Right kidney (tissue), 9 donors: ENCODE data around the gene SERINC2.

Source experiments
- DNase-seq: peaks from one replicate; pipeline ENCODE4 v3.0.0-alpha.2; 2016
- long read RNA-seq, 8 donors: transcript quantifications; one replicate each; lab custom pipeline, GENCODE V29; 2026

The SERINC2 gene
- long read RNA-seq, donor 1, transcript SERINC2-201 (10 exons, 1,997 nt): major isoform, 14 of 14 reads
- long read RNA-seq, donor 1, partial matches to known transcripts: 0 of 14 reads
- long read RNA-seq, donor 1, other reads (novel, unspliced or antisense): 0 of 14 reads
- long read RNA-seq, donor 2, transcript SERINC2-201 (10 exons, 1,997 nt): major isoform, 9 of 9 reads
- long read RNA-seq, donor 2, partial matches to known transcripts: 0 of 9 reads
- long read RNA-seq, donor 2, other reads (novel, unspliced or antisense): 0 of 9 reads
- long read RNA-seq, donor 3, transcript SERINC2-201 (10 exons, 1,997 nt): major isoform, 7 of 7 reads
- long read RNA-seq, donor 3, partial matches to known transcripts: 0 of 7 reads
- long read RNA-seq, donor 3, other reads (novel, unspliced or antisense): 0 of 7 reads
- long read RNA-seq, donor 4, transcript SERINC2-201 (10 exons, 1,997 nt): major isoform, 11 of 17 reads
- long read RNA-seq, donor 4, partial matches to known transcripts: 6 of 17 reads
- long read RNA-seq, donor 4, other reads (novel, unspliced or antisense): 0 of 17 reads
- long read RNA-seq, donor 5, transcript SERINC2-201 (10 exons, 1,997 nt): major isoform, 18 of 19 reads
- long read RNA-seq, donor 5, partial matches to known transcripts: 0 of 19 reads
- long read RNA-seq, donor 5, other reads (novel, unspliced or antisense): 0 of 19 reads
- long read RNA-seq, donor 6, transcript SERINC2-201 (10 exons, 1,997 nt): major isoform, 11 of 27 reads
- long read RNA-seq, donor 6, partial matches to known transcripts: 16 of 27 reads
- long read RNA-seq, donor 6, other reads (novel, unspliced or antisense): 0 of 27 reads
- long read RNA-seq, donor 7, transcript SERINC2-201 (10 exons, 1,997 nt): major isoform, 5 of 49 reads
- long read RNA-seq, donor 7, partial matches to known transcripts: 44 of 49 reads
- long read RNA-seq, donor 7, other reads (novel, unspliced or antisense): 0 of 49 reads
- long read RNA-seq, donor 8, transcript SERINC2-201 (10 exons, 1,997 nt): major isoform, 8 of 17 reads
- long read RNA-seq, donor 8, partial matches to known transcripts: 9 of 17 reads
- long read RNA-seq, donor 8, other reads (novel, unspliced or antisense): 0 of 17 reads

DNA sequence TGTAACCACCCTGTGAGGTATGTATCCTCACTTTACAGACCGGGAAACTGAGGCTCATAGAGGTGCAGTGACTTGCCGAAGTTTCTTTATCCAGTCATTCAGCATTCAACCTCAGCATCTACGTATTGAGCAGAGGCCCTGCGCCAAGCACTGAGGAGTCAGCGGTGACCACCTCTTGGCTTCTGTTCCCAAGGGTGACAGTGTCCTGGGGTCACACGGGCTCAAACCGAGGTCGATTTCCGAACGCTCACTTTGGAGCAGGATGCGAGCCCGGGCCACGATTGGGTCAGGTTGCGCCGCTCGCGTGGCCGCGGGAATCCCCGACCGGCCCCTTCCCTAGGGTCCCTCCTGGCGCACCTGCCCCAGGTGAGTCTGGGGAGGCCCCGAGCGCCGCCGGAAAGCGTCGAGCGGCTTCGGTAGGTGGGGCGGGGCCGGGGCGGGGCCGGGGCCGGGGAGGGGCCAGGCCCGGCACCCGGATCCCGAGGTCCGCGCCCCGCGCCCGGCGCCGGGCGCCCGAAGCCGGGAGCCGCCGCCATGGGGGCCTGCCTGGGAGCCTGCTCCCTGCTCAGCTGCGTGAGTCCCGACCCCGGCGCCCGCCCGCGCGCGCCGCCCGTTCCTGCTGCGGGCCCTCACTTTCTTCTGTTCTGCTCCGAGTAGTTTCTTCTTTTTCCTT lies at the start of gene SERINC2:
SERINC2 (plus strand) TSS at position 482 of the 673 bp plus-strand sequence; CDS start at position 535, 53 bp downstream.
- peak; percentile 44 for DNase-seq

DNA sequence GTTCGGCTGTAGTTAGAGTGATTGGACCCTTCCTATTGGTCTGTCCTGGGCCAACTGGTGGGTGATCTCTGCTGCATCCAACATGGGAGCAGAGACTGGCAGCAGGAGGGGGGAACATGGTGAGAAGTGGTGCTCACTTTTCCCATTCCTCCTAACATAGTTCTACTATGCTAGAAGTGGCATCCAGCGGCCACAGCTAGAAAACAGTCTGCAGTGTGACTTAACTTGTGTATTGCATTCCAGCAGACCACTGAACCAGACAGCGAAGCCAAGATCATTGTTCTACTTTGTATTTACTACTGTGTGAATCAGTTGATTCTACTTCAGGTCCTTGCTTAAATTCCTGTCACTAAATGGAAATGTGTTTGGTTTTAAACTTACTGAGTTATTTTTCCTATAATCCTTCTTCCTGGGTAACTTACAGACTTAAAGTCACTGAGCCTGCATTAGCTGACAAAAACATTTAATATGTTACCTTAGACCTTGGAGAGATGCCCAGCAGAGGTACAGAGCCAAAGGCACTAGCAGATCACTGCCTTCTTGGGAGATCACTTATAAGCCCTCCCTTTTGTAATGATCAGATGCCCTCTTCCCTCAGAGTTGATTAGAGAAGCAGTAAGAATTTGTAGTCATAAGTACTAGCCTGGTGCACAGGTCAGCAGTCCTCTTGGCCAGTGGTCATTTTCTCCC lies 48.3 kb upstream of the SERINC2 start:
- DNase-seq: peak; percentile 38

DNA sequence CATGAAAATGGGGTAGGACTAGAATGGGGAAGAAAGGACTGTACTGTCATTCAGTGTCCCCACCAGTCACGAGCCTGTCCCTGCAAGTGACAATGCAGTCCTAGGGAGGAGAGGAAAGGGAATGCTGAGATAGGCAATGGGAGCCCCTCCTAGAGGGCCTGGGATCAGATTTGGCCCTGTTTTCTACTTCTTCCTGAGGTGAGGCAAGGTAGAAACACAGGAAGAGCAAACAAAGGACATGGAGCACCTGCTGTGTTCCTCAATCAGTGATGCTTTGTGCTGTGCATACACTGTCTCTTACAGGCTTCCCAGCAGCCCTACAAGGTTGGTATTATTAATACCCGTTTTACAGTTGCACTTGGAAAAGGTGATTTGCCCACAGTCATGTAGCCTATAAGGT lies 46.2 kb upstream of the SERINC2 start:
- DNase-seq: no peak

DNA sequence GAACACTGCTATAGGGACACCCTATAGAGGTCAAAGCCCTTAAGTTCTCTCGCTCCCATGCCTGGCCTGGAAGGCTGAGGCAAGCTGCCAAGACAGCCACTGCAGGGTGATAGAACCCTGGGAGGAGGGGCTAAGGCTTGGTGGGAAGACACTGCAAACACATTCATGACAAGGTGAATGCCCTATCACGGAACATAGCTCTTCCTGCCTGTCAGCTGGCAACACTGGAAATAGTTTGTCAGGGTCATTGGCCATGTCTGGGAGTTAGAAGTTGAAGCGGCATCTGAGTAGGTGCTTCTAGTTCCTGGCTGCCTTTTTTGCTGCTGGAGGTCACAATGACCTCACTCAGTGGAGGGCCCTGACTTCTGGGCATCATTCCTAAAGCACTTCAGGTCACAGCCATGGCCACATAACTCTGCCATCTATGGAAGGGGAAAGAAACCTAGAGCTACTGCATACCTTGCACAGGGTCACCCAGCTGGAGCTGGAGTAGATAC lies 44.4 kb upstream of the SERINC2 start:
- no peak for DNase-seq

DNA sequence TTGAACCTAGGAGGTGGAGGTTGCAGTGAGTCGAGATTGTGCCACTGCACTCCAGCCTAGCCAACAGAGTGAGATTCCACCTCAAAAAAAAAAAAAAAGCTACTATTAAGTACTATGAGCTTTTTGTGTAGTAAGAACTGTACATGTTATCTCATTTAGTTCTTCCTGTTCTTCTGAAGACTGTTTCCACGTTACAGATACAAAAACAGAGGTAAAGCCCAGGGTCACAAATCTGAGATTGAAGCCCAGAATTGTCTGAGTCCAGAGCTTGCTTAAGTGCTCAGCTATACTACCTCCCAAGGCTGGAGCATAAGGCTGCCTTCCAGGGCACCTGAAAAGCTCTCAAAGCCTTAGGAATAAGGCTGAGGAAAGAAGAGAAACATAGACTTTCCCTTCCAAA lies 43.0 kb upstream of the SERINC2 start:
- DNase-seq: no peak

DNA sequence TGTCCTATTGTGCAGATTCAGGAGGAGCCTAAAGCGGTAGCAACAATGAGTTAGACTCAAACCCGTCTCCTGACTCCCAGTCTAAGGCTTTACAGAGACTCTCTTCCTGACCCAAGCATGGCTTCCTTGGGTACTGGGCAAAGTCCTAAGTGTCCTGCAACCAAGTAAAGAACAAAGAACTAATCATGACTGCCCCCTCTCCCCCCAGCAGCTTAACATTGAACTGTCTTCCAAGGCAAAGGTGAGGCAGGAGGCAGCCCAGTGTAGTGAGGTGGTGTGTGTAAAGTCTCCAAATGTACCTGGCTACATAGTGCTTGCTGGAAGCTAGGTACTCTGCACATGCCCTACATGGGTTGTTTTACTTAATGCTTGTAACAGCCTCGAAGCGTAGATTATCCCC lies 42.4 kb upstream of the SERINC2 start:
- DNase-seq: no peak

DNA sequence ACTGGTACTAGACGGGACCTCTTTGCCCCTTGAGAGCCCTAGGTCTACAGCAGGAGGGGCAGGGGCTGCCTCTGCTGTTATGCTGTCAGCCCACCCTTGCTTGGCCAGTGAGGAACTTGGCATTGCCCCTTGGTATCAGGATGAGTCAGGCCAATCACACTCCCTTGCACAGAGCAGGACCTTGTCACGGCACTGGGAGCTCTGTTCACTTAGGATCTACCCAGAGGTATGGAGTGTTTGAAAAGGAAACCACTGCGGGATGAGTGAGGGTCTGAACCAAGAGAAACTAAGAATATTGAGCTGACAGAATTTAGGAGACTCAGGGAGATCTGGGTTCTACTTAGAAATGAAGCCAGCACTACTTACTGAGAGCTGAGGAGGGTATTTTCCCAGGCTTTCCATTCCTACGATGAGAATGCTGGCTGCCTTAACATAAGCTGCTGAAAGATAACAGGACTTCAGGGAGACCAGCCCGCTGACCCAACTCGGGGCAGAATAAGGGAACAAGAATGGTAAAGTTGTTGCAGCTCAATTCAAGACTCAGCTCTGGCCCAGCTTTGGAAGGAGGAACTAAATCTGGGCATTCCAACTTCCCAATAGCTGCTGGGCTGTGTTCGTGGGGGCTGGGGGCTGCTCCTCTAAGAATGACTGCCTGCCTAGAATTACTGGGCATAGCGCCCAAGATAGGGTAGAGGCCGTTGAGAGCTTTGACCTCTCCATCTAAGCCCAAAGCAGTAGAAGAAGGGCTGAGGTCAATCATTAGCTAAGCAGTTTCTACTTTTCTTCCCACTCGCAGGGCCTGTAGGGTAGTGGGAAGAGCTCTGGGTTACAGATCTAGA lies 41.7 kb upstream of the SERINC2 start:
- DNase-seq: peak; percentile 19

DNA sequence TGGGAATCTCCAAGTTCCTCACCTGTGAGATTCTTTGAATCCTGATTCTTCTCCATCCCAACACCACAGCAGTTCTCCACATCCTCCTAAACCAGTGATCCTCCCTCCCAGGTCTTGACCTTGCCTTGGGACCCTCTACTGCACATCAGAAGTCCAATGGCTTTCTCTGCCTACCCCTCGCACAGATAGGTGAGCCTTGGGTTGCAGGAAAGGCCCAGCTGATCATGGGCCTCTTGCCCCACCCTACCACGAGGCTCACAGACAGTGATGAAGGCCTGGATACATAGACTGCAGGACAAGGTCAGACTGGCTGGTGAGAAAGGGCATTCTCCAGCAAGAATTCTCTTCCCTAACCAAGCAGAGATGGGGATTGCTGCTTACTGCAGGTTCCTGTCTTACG lies 41.0 kb upstream of the SERINC2 start:
- peak; percentile 23 for DNase-seq

DNA sequence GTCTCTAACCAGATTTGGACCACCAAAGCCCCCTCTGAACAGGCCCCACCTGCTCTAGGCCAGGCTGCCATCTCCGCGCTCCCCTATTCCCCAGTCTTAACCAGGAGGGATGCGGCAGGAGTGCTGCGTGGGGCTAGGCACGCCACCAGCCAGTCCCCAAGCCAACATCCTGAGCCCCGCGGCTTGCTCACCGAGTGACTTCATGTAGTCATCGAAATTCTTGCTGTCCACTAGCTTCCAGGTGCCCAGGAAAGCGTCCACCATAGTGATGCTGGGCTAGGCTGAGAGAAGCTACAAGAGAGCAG lies 40.3 kb upstream of the SERINC2 start:
- DNase-seq: no peak

DNA sequence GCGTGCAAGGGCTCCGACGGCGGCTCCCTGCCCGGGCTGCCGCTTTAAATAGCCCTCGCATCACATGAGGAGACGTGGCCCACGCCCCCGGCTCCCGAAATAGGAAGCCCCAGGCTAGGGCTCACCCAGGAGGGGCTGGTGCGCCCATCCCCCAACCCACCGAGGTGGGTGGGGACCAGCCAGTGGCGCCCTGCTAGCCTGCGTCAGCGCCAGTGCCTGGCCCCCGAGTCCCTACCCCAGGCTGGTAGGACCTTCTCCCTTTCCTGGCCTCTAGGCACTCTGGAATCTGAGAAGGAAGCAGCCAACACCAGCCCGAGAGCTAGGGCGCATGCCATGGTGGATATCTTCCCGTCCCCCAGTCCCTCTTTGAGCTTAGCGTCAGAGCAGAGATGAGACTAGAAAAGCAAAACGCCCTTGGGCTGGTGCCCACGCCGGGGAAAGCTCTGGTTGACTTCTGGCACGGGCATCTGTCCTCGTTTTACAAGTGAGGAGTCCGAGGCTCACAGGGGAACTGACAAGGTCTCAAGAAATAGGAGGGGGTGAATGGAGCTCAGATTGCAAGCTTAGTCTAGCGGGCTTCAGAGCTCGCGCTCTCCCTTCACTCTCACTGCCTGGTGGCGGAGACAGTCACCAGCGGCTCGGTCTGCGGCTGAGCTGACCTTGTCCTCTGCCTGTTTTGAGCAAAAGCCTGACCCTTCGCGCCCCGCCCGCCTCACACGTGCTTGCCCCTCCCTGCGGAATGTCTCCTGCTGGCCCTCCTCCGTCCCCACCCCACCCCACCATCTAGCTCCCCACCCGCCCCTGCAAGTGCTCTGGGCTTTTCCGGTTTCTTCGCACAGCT lies 39.7 kb upstream of the SERINC2 start, which contains the start of gene FABP3:
FABP3 (minus strand) TSS at position 21 of the 841 bp plus-strand sequence. CDS start 62 bp downstream, outside the sequence.
- peak; percentile 81 for DNase-seq

DNA sequence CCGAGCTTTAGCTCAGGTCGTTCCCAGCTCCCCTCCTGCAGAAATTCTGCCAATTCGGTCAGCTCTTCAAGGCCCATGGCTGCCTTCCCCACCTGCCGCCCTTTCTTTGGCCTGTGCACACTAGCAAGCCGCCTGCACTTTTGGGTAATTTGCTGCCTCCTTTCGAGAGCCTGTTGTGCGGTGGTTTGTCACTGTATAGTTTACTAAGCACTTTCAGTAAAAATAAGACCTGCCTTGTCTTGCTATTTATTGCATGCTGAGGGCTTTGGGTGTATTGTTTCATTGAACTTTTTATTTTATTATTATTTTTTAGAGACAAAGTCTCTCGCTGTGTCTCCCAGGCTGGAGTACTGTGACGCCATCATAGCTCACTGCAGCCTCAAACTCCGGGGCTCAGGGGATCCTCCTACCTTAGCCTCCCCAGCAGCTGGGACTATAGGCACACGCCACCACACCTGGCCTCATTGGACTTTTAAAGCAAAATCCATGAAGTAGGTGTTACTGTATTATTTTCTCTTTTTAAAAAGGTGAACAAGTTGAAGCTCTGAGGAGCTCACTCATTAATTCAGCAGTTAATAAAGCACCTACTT lies 39.0 kb upstream of the SERINC2 start:
- peak; percentile 47 for DNase-seq

DNA sequence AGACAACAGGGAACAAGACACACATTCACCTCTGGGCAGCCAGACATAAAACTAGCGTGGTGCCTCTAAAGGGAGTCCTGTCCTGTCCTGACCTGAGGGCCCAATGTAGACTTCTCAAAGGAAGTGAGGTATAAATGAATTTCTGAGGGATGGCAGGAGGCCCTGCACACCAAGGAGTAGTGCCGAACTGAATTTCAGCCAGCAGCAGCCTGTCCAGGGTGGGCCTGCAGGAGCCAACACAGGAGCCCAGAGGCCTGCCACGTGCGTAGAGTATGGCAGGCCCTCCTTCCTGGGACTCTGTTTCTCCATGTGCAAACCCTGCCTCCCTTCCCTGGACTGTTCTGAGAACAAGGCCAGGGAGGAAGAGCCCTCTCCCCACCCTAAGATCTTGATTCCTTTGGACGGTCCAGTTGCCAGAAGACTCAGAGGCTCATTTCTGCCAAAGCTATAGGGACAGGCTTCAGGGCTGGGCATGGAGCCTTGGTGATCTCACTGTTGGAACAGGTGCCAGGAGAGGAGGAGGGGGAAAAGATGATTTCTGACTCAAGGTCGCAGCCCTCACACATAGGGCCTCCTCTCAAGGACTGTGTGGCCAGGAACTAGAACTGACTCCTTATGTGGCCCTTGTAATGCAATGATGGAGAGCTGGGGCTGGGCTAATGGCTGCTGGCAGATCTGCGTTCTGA lies 38.4 kb upstream of the SERINC2 start:
- DNase-seq: no peak

DNA sequence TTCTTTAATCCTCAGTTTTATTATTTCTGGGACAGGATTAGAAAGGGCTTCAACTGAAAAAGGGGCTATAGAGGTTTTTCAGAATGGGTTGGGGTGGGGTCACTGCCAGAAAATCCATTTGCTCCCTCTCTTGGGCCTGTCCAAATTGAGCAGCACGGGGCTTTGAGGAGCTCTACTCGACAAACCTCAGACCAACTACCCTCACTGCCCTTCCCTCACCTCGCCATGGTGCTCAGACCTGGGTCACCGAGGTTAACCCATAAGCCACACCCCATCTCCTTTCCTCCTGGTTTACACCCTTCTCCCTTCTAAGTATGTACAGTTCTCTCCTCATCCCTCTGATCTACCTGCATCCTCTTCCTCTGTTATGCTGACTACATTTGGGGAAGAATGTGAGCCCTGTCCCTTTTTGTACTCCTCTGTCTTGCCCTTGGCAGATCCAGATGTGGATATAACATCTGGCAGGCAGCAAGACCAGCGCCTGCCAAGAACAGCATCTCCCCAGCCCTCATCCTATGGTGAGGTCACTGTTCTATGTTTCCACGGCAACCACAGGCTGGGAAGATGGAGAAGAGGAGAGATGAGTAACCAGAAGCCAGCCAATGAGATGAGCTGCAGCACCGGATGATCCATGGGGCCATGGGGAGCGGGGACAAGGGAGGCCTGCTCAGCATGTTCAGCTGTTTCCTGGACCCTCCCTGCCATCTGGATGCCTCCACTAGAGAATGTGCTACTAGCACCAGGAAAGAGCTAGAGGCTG lies 36.5 kb upstream of the SERINC2 start:
- DNase-seq: no peak

DNA sequence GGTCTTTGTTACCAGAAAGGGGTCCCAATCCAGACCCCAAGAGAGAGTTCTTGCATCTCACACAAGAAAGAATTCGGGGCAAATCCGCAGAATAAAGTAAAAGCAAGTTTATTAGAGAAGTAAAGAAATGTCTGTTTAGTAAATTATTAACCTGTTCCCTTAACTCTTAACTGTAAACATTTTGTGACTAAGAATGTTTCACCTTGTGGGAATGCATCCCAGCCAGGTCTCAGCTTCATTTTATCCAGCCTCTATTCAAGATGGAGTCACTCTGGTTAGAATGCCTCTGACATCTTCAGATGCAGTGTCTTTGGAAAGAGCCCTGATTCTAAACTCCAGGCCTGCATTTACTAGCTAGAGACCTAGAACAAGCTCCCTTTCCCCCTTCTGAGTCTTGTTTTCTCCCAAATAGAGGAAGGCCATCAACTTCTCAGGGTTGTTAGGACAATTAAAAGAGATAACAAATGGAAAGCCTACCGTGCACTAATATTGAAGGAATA lies 35.6 kb upstream of the SERINC2 start:
- DNase-seq: no peak

DNA sequence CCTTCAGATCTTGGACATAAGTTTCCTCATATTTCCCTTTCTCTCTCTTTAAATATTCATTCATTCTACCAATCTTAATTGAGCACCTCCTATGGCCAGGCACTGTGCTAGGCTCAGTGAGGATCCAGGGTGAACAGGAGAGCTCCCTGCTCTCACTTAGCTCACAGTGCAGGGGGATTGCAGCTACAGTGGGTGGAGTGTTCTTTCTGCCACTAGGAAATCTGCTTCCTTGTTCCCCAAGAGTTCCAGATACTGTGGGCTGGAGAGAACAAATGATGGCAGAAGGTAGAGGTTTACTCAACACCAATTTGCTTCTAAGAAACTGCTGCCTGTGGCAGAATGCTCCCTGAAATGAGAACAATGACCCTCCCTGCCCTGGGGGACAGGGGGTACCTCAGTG lies 35.0 kb upstream of the SERINC2 start:
- DNase-seq: no peak

DNA sequence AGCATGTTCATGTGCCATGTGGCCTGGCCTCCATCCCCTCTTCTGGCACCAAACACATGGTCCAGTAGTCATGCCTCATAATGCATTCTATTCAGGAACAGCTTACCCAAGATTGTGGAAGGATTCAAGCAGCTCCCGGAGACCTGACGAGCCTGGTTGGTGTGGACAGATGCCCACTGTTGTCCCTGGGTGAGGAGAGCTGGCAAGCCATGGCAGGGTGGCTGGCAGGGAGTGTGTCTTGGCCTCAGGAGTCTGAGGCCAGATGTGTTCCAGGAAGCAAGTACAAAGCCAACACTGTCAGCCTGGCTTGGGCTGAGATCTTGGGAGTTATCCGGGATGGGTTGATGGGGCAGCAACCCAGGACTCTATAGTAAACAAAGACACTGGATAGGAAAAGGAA lies 32.8 kb upstream of the SERINC2 start:
- DNase-seq: no peak
